Testis (tissue), 3 donors: ENCODE measurements around the gene LRRC15. TPM values are rescaled to one million over a fixed set of nuclear protein-coding genes. Genes with fewer than 3 reads are reported as not detected.

Experiments
- DNase-seq: peaks from one replicate; pipeline ENCODE4 v3.0.0-alpha.2; 2019
- H3K27ac ChIP-seq, 2 donors: fragments of 200-600 bp; sonication (generic); one replicate each; pipeline ENCODE4 v1.5.1; 2019
- H3K27me3 ChIP-seq: fragments of 200-600 bp; sonication (generic); one replicate; pipeline ENCODE4 v1.5.1; 2019
- H3K36me3 ChIP-seq: fragments of 200-600 bp; sonication (generic); one replicate; pipeline ENCODE4 v1.5.1; 2017; ENCODE audit warnings: low read depth; ENCODE audit errors: missing control alignments
- H3K4me1 ChIP-seq: fragments of 200-600 bp; sonication (generic); one replicate; pipeline ENCODE4 v1.5.1; 2019
- H3K4me3 ChIP-seq, 2 donors: fragments of 200-600 bp; sonication (generic); one replicate each; pipeline ENCODE4 v1.5.1; 2017 to 2019
- H3K9me3 ChIP-seq: fragments of 200-600 bp; sonication (generic); one replicate; pipeline ENCODE4 v1.5.1; 2017
- POLR2A ChIP-seq: fragments of 450-650 bp; IDR thresholded peaks from one replicate; pipeline ENCODE4 v1.6.1; 2017; ENCODE audit warnings: antibody characterized with exemption, mild to moderate bottlenecking, moderate library complexity
- WGBS, 2 donors: methylation state at CpG; one replicate each; pipeline ENCODE4 v1.1.5; 2018; 5-methylcytosine and 5-hydroxymethylcytosine counted together
- intact Hi-C: fragments of 100-400 bp; cut with DNase I; formaldehyde crosslinking; loops from one replicate; pipeline ENCODE4 v1.15.1; 2023; ENCODE audit warnings: low total_unique reads
- polyA plus RNA-seq: library from polyadenylated mRNA; stranded (reverse); fragments of 350-450 nt; fragmentation: Illumina TruSeq; extraction: RNeasy Lipid Tissue Mini Kit (QIAGEN cat#74804); gene quantifications from one replicate; pipeline ENCODE4 v1.2.3, GENCODE V29; 2014; ENCODE audit warnings: low read depth, low replicate concordance; ENCODE audit not compliant: insufficient read depth
- total RNA-seq, 2 donors: library from RNA; depleted of rRNA; stranded (reverse); fragments of >200 nt; gene quantifications; one replicate each; pipeline ENCODE4 v1.2.3, GENCODE V29; 2016
- TF ChIP-seq, protein P1 (sequence below), 3 experiments: fragments of 450-650 bp in 2 of 3; fragments of 200-600 bp in 1 of 3; sonication (generic) in 1 of 3; IDR thresholded peaks; one replicate each; pipeline ENCODE4 v1.5.1; 2016 to 2019; ENCODE audit warnings: antibody characterized with exemption in 3 of 3, mild to moderate bottlenecking in 2 of 3, moderate library complexity in 1 of 3

Gene LRRC15
- total and polyA plus RNA-seq, 3 donors from 2014 or later = 0.06 to 0.75 TPM; not detected in 1

GRCh38 chr3:194310060-194310835, 59.3 kb downstream of the LRRC15 start:
- peaks cover 26% of the 10 kb centered on the region for H3K4me1 ChIP-seq
- intact Hi-C loops = no loop called here
- no peak overlapping the region for H3K4me3 ChIP-seq
- H3K27me3 ChIP-seq = no peaks in the 10 kb centered on the region
- no peak overlapping the region for H3K27ac ChIP-seq
- no peak for TF ChIP-seq POLR2A
- TF ChIP-seq, protein P1, sequence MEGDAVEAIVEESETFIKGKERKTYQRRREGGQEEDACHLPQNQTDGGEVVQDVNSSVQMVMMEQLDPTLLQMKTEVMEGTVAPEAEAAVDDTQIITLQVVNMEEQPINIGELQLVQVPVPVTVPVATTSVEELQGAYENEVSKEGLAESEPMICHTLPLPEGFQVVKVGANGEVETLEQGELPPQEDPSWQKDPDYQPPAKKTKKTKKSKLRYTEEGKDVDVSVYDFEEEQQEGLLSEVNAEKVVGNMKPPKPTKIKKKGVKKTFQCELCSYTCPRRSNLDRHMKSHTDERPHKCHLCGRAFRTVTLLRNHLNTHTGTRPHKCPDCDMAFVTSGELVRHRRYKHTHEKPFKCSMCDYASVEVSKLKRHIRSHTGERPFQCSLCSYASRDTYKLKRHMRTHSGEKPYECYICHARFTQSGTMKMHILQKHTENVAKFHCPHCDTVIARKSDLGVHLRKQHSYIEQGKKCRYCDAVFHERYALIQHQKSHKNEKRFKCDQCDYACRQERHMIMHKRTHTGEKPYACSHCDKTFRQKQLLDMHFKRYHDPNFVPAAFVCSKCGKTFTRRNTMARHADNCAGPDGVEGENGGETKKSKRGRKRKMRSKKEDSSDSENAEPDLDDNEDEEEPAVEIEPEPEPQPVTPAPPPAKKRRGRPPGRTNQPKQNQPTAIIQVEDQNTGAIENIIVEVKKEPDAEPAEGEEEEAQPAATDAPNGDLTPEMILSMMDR (IDR thresholded peaks at IDR 0.05) = no peak
- DNase-seq = no peak
- H3K36me3 ChIP-seq = no peaks in the 10 kb centered on the region
- no peaks in the 10 kb centered on the region for H3K9me3 ChIP-seq
- 86 to 90% methylated on average over 11 of the region's 11 CpGs for WGBS, 2 donors

GRCh38 chr3:194308601-194309449, 60.7 kb downstream of the LRRC15 start:
- Histone ChIP-seq H3K27me3 (no peaks in the 10 kb centered on the region), H3K4me1 (peaks cover 21% of the 10 kb centered on the region), H3K4me3 (no peak overlapping the region), H3K9me3 (no peaks in the 10 kb centered on the region), H3K27ac (no peak overlapping the region), H3K36me3 (no peaks in the 10 kb centered on the region)
- intact Hi-C loops = loop anchor here (5.0 kb wide), 1 partner anchor 167 kb away; no protein-coding TSS in a partner anchor
- no peak for TF ChIP-seq POLR2A
- TF ChIP-seq, protein P1 (IDR thresholded peaks at IDR 0.05) = no peak
- no peak for DNase-seq
- 64 to 72% methylated on average over 8 of the region's 8 CpGs for whole genome bisulfite sequencing, 2 donors

DNA sequence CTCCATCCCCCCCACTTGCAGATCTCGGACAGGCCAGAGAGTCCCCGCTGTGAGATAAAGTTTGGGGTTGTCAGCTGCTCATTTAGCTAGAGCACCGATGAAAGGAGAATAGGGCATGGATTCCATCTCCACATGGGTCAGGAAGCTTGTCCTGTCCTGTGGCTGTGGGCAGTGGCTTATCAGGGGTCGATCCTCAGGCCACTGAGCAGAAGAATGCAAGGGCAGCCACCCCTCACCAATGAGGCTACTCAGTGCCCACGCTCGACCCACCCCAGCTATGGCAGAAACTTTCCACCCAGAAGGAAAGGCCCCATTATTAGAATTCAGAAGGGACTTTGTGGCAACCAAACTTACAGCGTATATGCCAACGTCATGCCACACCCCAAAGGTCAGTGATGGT, 61.7 kb downstream of the LRRC15 start:
- no peaks in the 10 kb centered on the region for H3K27me3 ChIP-seq
- intact Hi-C loops = loop anchor here (5.0 kb wide), 1 partner anchor 166 kb away; no protein-coding TSS in a partner anchor
- H3K9me3 ChIP-seq = no peaks in the 10 kb centered on the region
- no peak overlapping the region for H3K4me3 ChIP-seq
- TF ChIP-seq, protein P1 (IDR thresholded peaks at IDR 0.05) = no peak
- H3K4me1 ChIP-seq = peaks cover 11% of the 10 kb centered on the region
- H3K27ac ChIP-seq = no peak overlapping the region
- no peak for DNase-seq
- H3K36me3 ChIP-seq = no peaks in the 10 kb centered on the region
- WGBS, 2 donors = 88 to 90% methylated on average over 8 of the region's 8 CpGs

GRCh38 chr3:194306771-194307640, 62.5 kb downstream of the LRRC15 start:
- no peak for DNase-seq
- TF ChIP-seq POLR2A = no peak
- TF ChIP-seq, protein P1 (IDR thresholded peaks at IDR 0.05) = no peak
- Histone ChIP-seq H3K27ac (no peak overlapping the region), H3K27me3 (no peaks in the 10 kb centered on the region), H3K9me3 (no peaks in the 10 kb centered on the region), H3K4me3 (no peak overlapping the region), H3K4me1 (peaks cover 4% of the 10 kb centered on the region), H3K36me3 (no peaks in the 10 kb centered on the region)
- 81 to 83% methylated on average over 13 of the region's 13 CpGs for WGBS, 2 donors
- intact Hi-C loops = loop anchor here (5.0 kb wide), 1 partner anchor 165 kb away; no protein-coding TSS in a partner anchor
